HepG2 (cell line): ENCODE data around the gene TSPAN18. TPM values are rescaled to one million over a fixed set of nuclear protein-coding genes. Genes with fewer than 3 reads are reported as not detected.

Experiments
- ATAC-seq: fragments of 200-7000 bp; cut with Tn5 transposase; 3 replicates; pipeline ENCODE4 v1.9.1; 2020; ENCODE audit warnings: mild to moderate bottlenecking, moderate library complexity
- BruUV-seq: library from RNA; stranded (reverse); fragments of 400-500 nt; replicated peaks from 2 replicates; lab custom pipeline; 2021; lab: Mats Ljungman, UMichigan
- CTCF ChIA-PET: fragments of 300-600 bp; formaldehyde crosslinking; extraction: SDS; loops from one replicate; lab custom pipeline; 2021; ENCODE audit warnings: low total read pairs, inconsistent platforms, low intra/inter-chr PET ratio; lab: Yijun Ruan, JAX
- POLR2A ChIA-PET: fragments of 350-600 bp; sonication (Branson Sonifier 250); formaldehyde crosslinking; loops from one replicate; lab custom pipeline; 2020; ENCODE audit warnings: antibody characterized with exemption, inconsistent platforms; lab: Yijun Ruan, JAX
- DNase-seq: peaks from one replicate; pipeline ENCODE4 v3.0.0-alpha.2; 2015; ENCODE audit warnings: low spot score
- FAIRE-seq: peaks from 3 replicates; lab custom pipeline; 2011; peaks lifted over from hg19 to GRCh38; lab: Jason Lieb, UNC
- H2AFZ ChIP-seq: one replicate; pipeline ENCODE4 v1.6.1; 2011; ENCODE audit warnings: low read length, inconsistent platforms
- H3K27ac ChIP-seq: fragments of 300-600 bp; 3 replicates; pipeline ENCODE4 v1.8.0; 2011; ENCODE audit warnings: mixed run types, mild to moderate bottlenecking, mixed read lengths, low read length, inconsistent platforms; ENCODE audit not compliant: insufficient read depth; ENCODE audit errors: extremely low read length
- H3K27me3 ChIP-seq, 2 experiments: fragments of 200-600 bp in 1 of 2; 2 replicates in 1 of 2; 3 replicates in 1 of 2; pipeline versions ENCODE4 v1.6.0 to v1.8.0; 2011; ENCODE audit warnings: low read length in 2 of 2, mild to moderate bottlenecking in 2 of 2, moderate library complexity in 2 of 2, inconsistent platforms in 1 of 2; ENCODE audit not compliant: insufficient read depth in 2 of 2, control insufficient read depth in 1 of 2
- H3K36me3 ChIP-seq, 2 experiments: fragments of 200-600 bp in 1 of 2; replicated peaks in 1 of 2; 2 replicates in 1 of 2; 3 replicates in 1 of 2; pipeline versions ENCODE4 v1.5.1 to v1.8.0; 2011; ENCODE audit warnings: low read length in 2 of 2, inconsistent platforms in 1 of 2; ENCODE audit not compliant: insufficient read depth in 2 of 2, control insufficient read depth in 1 of 2
- H3K4me1 ChIP-seq: 2 replicates; pipeline ENCODE4 v1.5.1; 2012; ENCODE audit warnings: low read length, inconsistent platforms; ENCODE audit not compliant: insufficient read depth
- H3K4me2 ChIP-seq: 2 replicates; pipeline ENCODE4 v1.6.0; 2011; ENCODE audit warnings: low read depth, low read length, inconsistent platforms
- H3K4me3 ChIP-seq, 3 experiments: fragments of 200-600 bp in 1 of 3; sonication (generic), shearing (Covaris generic) in 1 of 3; replicated peaks in 1 of 3; 2 replicates each; pipeline ENCODE4 v1.5.1; 2011 to 2016; ENCODE audit warnings: low read length in 3 of 3, inconsistent platforms in 2 of 3, low read depth in 2 of 3, mild to moderate bottlenecking in 2 of 3, control low read depth in 1 of 3, mixed read lengths in 1 of 3; ENCODE audit not compliant: insufficient read depth in 1 of 3
- H3K79me2 ChIP-seq: one replicate; pipeline ENCODE4 v1.6.1; 2011; ENCODE audit warnings: low read length, inconsistent platforms; ENCODE audit not compliant: insufficient read depth
- H3K9ac ChIP-seq: 2 replicates; pipeline ENCODE4 v1.6.0; 2011; ENCODE audit warnings: mild to moderate bottlenecking, low read depth, low read length, inconsistent platforms; ENCODE audit not compliant: insufficient read depth
- H3K9me3 ChIP-seq: 2 replicates; pipeline ENCODE4 v1.5.1; 2012; ENCODE audit warnings: mild to moderate bottlenecking, low read length
- H4K20me1 ChIP-seq: 2 replicates; pipeline ENCODE4 v1.6.0; 2011; ENCODE audit warnings: inconsistent platforms, mild to moderate bottlenecking, low read length, moderate library complexity; ENCODE audit not compliant: insufficient read depth
- EHMT2 ChIP-seq: fragments of 200-600 bp; sonication (generic); IDR thresholded peaks from 2 replicates; pipeline ENCODE4 v1.7.0; 2017; ENCODE audit warnings: antibody characterized with exemption, low read depth, low read length, borderline replicate concordance
- HIVEP1 ChIP-seq: sonication (generic); formaldehyde crosslinking; IDR thresholded peaks from 2 replicates; pipeline ENCODE4 v1.4.0; 2020; ENCODE audit warnings: mild to moderate bottlenecking, missing genetic modification reagents
- KAT8 ChIP-seq: IDR thresholded peaks from 2 replicates; pipeline ENCODE4 v1.6.1; 2016; ENCODE audit warnings: missing genetic modification reagents, missing compliant biosample characterization
- NFIB ChIP-seq: sonication (generic); formaldehyde crosslinking; IDR thresholded peaks from 2 replicates; pipeline ENCODE4 v1.9.0; 2021; ENCODE audit warnings: missing genetic modification reagents, mild to moderate bottlenecking, borderline replicate concordance
- RFXAP ChIP-seq: sonication (generic); formaldehyde crosslinking; IDR thresholded peaks from 2 replicates; pipeline ENCODE4 v1.4.0; 2020; ENCODE audit warnings: missing genetic modification reagents, borderline replicate concordance
- SIX1 ChIP-seq: sonication (generic); formaldehyde crosslinking; IDR thresholded peaks from 2 replicates; pipeline ENCODE4 v1.4.0; 2020; ENCODE audit warnings: missing genetic modification reagents, borderline replicate concordance
- ZNF225 ChIP-seq: sonication (generic); formaldehyde crosslinking; IDR thresholded peaks from 2 replicates; pipeline ENCODE4 v1.4.0; 2020; ENCODE audit warnings: mild to moderate bottlenecking, missing genetic modification reagents
- ZNF337 ChIP-seq: sonication (generic); formaldehyde crosslinking; IDR thresholded peaks from 2 replicates; pipeline ENCODE4 v1.5.1; 2020; ENCODE audit warnings: missing genetic modification reagents, low read depth, mild to moderate bottlenecking, borderline replicate concordance
- ZNF501 ChIP-seq: sonication (generic); formaldehyde crosslinking; IDR thresholded peaks from 2 replicates; pipeline ENCODE4 v1.5.1; 2020; ENCODE audit warnings: mild to moderate bottlenecking, moderate library complexity, missing genetic modification reagents
- ZNF619 ChIP-seq: sonication (generic); formaldehyde crosslinking; IDR thresholded peaks from 2 replicates; pipeline ENCODE4 v1.4.0; 2020; ENCODE audit warnings: mild to moderate bottlenecking, missing genetic modification reagents
- ZSCAN20 ChIP-seq: sonication (generic); formaldehyde crosslinking; IDR thresholded peaks from 2 replicates; pipeline ENCODE4 v1.4.0; 2020; ENCODE audit warnings: missing genetic modification reagents, mild to moderate bottlenecking, borderline replicate concordance
- ZSCAN30 ChIP-seq: sonication (generic); formaldehyde crosslinking; IDR thresholded peaks from 2 replicates; pipeline ENCODE4 v1.5.0; 2020; ENCODE audit warnings: mild to moderate bottlenecking, missing genetic modification reagents
- WGBS: methylation state at CpG from one replicate; pipeline ENCODE4 v1.1.6; 2017; ENCODE audit warnings: low lambda C conversion rate; 5-methylcytosine and 5-hydroxymethylcytosine counted together
- in situ Hi-C: cut with HindIII; loops from 2 replicates; pipeline ENCODE4 v1.10.0; 2017; ENCODE audit warnings: low pct_unique_long_range_greater_than_20kb; ENCODE audit not compliant: extremely low pct_ligation_motif_present
- intact Hi-C: fragments of 100-400 bp; cut with micrococcal nuclease; formaldehyde crosslinking; loops from one replicate; pipeline ENCODE4 v1.10.0; 2022; ENCODE audit not compliant: unreplicated experiment
- polyA plus RNA-seq, 8 experiments: library from polyadenylated mRNA; depleted of rRNA in 3 of 8; stranded (reverse) in 7 of 8; unstranded in 1 of 8; fragments of >200 nt; fragmentation: Illumina TruSeq in 4 of 8; extraction: Trizol in 4 of 8; gene quantifications; 2 replicates each; pipeline versions ENCODE4 v1.2.1 to v1.2.3, GENCODE V29; 2011 to 2016; ENCODE audit warnings: low read depth in 4 of 8, missing spikeins in 1 of 8, mixed read lengths in 1 of 8; ENCODE audit not compliant: insufficient read depth in 1 of 8
- total RNA-seq, 5 experiments: library from RNA; depleted of rRNA; stranded (reverse); fragments of >200 nt; fragmentation: Illumina TruSeq; extraction: Trizol; gene quantifications; 2 replicates each; pipeline ENCODE4 v1.2.3, GENCODE V29; 2016; ENCODE audit warnings: low read depth in 1 of 5
- TF ChIP-seq, protein P1 (sequence below): sonication (generic); formaldehyde crosslinking; IDR thresholded peaks from 2 replicates; pipeline ENCODE4 v1.5.1; 2020; ENCODE audit warnings: mild to moderate bottlenecking, missing genetic modification reagents, moderate library complexity
- TF ChIP-seq, protein P2 (sequence below): IDR thresholded peaks from 2 replicates; pipeline ENCODE4 v1.6.1; 2016; ENCODE audit warnings: missing genetic modification reagents, missing compliant biosample characterization

The TSPAN18 gene
- total and polyA plus RNA-seq, 2 of the 13 experiments (the other 11 are each of a cell fraction or from before 2014, with no cell fraction given), result not detected

DNA sequence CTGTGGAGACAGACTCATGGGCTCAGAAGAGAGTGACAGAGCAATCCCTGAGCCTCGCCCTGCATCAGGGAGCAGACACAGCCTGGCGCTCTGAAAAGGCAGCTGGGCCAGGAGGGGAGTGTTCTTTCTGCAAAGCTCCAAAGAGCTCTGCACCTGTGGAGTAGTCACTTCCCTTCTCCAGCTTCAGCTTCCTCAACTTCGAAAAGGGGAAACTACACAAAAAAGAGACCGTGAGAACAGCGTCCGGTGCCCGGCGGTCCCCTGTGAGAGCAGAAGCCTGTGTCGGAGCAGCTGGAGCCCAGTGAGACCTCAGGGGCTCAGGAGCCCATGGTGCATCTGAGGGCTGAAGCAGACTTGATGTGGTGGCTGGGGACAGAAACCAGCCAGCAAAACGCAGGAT, 188.9 kb downstream of the TSPAN18 start:
- H3K79me2 ChIP-seq, result no peaks in the 10 kb centered on the region
- DNase-seq (no peak), FAIRE-seq (no peak), ATAC-seq (no peak)
- no peak overlapping the region for H3K9ac ChIP-seq
- POLR2A ChIA-PET, result no interaction called here
- BruUV-seq, result no TSS peak
- no peaks in the 10 kb centered on the region for H4K20me1 ChIP-seq
- H3K9me3 ChIP-seq, result no peaks in the 10 kb centered on the region
- no peak overlapping the region for H2AFZ ChIP-seq
- WGBS, result 54% methylated on average over 8 of the region's 10 CpGs
- H3K27ac ChIP-seq, result no peak overlapping the region
- H3K27me3 ChIP-seq, result peaks cover 4 to 34% of the 10 kb centered on the region in 2 experiments; a peak in 4 of 5 replicates
- CTCF ChIA-PET, result no interaction called here
- TF ChIP-seq NFIB (CRISPR knock-in tag) (no peak), KAT8 (no peak), SIX1 (CRISPR knock-in tag) (no peak), ZSCAN20 (CRISPR knock-in tag) (no peak), ZNF337 (no peak), ZNF619 (no peak), HIVEP1 (CRISPR knock-in tag) (no peak), ZNF225 (CRISPR knock-in tag) (no peak), RFXAP (no peak), EHMT2 (no peak), ZNF501 (CRISPR knock-in tag) (no peak), ZSCAN30 (CRISPR knock-in tag) (no peak)
- TF ChIP-seq, protein P1, sequence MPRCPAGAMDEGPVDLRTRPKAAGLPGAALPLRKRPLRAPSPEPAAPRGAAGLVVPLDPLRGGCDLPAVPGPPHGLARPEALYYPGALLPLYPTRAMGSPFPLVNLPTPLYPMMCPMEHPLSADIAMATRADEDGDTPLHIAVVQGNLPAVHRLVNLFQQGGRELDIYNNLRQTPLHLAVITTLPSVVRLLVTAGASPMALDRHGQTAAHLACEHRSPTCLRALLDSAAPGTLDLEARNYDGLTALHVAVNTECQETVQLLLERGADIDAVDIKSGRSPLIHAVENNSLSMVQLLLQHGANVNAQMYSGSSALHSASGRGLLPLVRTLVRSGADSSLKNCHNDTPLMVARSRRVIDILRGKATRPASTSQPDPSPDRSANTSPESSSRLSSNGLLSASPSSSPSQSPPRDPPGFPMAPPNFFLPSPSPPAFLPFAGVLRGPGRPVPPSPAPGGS (CRISPR knock-in tag), result no peak
- TF ChIP-seq, protein P2, sequence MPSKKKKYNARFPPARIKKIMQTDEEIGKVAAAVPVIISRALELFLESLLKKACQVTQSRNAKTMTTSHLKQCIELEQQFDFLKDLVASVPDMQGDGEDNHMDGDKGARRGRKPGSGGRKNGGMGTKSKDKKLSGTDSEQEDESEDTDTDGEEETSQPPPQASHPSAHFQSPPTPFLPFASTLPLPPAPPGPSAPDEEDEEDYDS (CRISPR knock-in tag), result no peak
- no peak overlapping the region for H3K4me3 ChIP-seq
- intact Hi-C loops (no loop called here), in situ Hi-C loops (no loop called here)
- H3K36me3 ChIP-seq, result no peaks in the 10 kb centered on the region
- H3K4me1 ChIP-seq, result no peaks in the 10 kb centered on the region
- H3K4me2 ChIP-seq, result no peak overlapping the region
